GM23338 (cell line): ENCODE results near the gene MPST.

ENCODE experiments used
- CTCF ChIP-seq, 2 experiments: fragments of 200-600 bp in 1 of 2; sonication (generic) in 1 of 2; conservative IDR thresholded peaks; 2 replicates each; pipeline versions ENCODE4 v1.5.1 to v1.6.1; 2016 to 2017; ENCODE audit warnings: antibody characterized with exemption in 2 of 2, low read depth in 2 of 2, mild to moderate bottlenecking in 2 of 2, moderate library complexity in 1 of 2
- ETS1 ChIP-seq: IDR thresholded peaks from 2 replicates; pipeline ENCODE4 v1.6.1; 2016; ENCODE audit warnings: antibody characterized with exemption
- POLR2AphosphoS5 ChIP-seq: IDR thresholded peaks from 2 replicates; pipeline ENCODE4 v1.6.1; 2016; ENCODE audit warnings: antibody characterized with exemption, low read depth

GRCh38 chr22:37062702-37063381 is 43.3 kb downstream of the MPST start:
- TF ChIP-seq CTCF (conservative IDR thresholded peaks at IDR 0.05; ENCODE audit: low read depth in 2 of 2) (no peak), ETS1 (no peak), POLR2AphosphoS5 (no peak)
